ENCODE measurements around the gene WDR90.

The WDR90 gene

GRCh38 chr16:644556-644955 lies 4.6 kb upstream of the WDR90 start:
- in situ Hi-C loops (cut with HindIII; ENCODE audit: low sequenced_read_pairs), result no loop called here
- no peak for DNase-seq (ENCODE audit: low read depth, low spot score)
- TF ChIP-seq, protein P1, sequence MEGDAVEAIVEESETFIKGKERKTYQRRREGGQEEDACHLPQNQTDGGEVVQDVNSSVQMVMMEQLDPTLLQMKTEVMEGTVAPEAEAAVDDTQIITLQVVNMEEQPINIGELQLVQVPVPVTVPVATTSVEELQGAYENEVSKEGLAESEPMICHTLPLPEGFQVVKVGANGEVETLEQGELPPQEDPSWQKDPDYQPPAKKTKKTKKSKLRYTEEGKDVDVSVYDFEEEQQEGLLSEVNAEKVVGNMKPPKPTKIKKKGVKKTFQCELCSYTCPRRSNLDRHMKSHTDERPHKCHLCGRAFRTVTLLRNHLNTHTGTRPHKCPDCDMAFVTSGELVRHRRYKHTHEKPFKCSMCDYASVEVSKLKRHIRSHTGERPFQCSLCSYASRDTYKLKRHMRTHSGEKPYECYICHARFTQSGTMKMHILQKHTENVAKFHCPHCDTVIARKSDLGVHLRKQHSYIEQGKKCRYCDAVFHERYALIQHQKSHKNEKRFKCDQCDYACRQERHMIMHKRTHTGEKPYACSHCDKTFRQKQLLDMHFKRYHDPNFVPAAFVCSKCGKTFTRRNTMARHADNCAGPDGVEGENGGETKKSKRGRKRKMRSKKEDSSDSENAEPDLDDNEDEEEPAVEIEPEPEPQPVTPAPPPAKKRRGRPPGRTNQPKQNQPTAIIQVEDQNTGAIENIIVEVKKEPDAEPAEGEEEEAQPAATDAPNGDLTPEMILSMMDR (IDR thresholded peaks at IDR 0.05; ENCODE audit: low read depth, low read length), result no peak
- no peak overlapping the region for H3K4me3 ChIP-seq (ENCODE audit: low read depth, low read length)

GRCh38 chr16:645852-646678 lies 3.1 kb upstream of the WDR90 start:
- H3K4me3 ChIP-seq (ENCODE audit: low read depth, low read length), result no peak overlapping the region
- in situ Hi-C loops (cut with HindIII; ENCODE audit: low sequenced_read_pairs), result no loop called here
- no peak for DNase-seq (ENCODE audit: low read depth, low spot score)
- TF ChIP-seq, protein P1 (IDR thresholded peaks at IDR 0.05; ENCODE audit: low read depth, low read length), result no peak

DNA sequence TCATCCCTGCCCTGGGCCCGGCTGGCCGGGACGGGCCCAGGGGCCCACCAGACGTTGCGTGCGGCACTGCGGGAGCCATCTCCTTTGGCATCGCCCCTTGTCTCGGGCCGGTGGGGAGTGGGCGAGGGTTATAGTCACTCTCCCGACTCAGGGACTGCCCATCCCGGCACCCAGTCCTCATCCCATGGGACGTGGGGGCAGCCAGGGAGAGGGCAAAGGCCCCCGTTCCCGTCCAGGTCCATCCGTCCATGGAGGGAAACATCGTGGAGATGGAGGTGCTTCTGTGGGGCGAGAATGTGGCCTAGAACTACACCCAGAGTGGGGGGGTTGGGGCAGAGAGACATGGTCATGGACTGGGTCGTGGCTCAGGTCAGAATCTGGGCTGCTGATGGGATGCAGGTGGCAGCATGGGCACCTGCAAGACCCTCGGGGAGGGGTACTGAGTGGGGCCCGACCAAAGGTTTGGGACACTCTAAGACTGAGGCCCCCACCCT lies 2.4 kb upstream of the WDR90 start:
- in situ Hi-C loops (cut with HindIII; ENCODE audit: low sequenced_read_pairs), result no loop called here
- no peak for DNase-seq (ENCODE audit: low read depth, low spot score)
- TF ChIP-seq, protein P1 (IDR thresholded peaks at IDR 0.05; ENCODE audit: low read depth, low read length), result no peak
- H3K4me3 ChIP-seq (ENCODE audit: low read depth, low read length), result no peak overlapping the region

GRCh38 chr16:647173-647902 lies 1.8 kb upstream of the WDR90 start:
- TF ChIP-seq, protein P1 (IDR thresholded peaks at IDR 0.05; ENCODE audit: low read depth, low read length), result no peak
- H3K4me3 ChIP-seq (ENCODE audit: low read depth, low read length), result no peak overlapping the region
- in situ Hi-C loops (cut with HindIII; ENCODE audit: low sequenced_read_pairs), result no loop called here
- DNase-seq (ENCODE audit: low read depth, low spot score), result no peak

DNA sequence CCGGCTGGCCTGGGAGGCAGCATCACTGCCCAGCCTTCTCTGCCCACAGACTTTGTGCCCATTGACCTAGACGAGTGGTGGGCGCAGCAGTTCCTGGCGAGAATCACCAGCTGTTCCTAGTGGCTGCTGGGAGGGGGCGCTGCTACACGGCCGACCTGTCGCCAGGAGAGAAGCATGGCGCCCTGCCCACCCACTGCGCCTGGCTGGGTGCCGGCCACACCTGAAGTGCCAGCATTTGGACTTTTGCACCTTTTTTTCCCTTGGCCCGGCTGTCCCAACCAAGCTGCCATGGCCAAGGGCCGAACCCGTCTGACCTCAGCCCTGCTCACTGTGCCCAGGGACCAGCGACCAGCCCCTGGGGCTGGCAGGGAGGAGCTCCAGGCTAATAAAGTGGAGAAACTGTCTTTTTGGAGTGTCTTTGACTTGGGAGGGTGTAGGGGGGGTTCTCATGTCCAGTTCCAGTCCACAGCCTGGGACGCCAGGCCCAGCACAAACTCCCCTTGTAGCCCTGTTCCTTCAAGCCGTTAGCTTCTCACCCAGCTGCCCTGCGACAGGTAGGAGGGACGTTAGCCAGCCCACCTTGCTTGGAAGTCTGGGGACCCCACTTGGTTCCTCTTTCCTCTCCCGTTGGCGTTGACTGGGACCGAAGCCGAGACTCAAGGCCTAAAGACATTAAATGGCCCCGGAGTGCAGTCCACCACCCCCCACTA lies 939 bp upstream of the WDR90 start:
- in situ Hi-C loops (cut with HindIII; ENCODE audit: low sequenced_read_pairs), result no loop called here
- TF ChIP-seq, protein P1 (IDR thresholded peaks at IDR 0.05; ENCODE audit: low read depth, low read length), result peak; percentile 55
- DNase-seq (ENCODE audit: low read depth, low spot score), result no peak
- H3K4me3 ChIP-seq (ENCODE audit: low read depth, low read length), result peak overlapping the region; percentile 61

GRCh38 chr16:649631-650030 lies 466 bp downstream of the WDR90 start:
- in situ Hi-C loops (cut with HindIII; ENCODE audit: low sequenced_read_pairs), result no loop called here
- H3K4me3 ChIP-seq (ENCODE audit: low read depth, low read length), result peak overlapping the region; percentile 61
- DNase-seq (ENCODE audit: low read depth, low spot score), result no peak
- TF ChIP-seq, protein P1 (IDR thresholded peaks at IDR 0.05; ENCODE audit: low read depth, low read length), result no peak
